Kidney (tissue), 14 donors: Measurements from ENCODE around the gene SDF4. TPM values are rescaled to one million over a fixed set of nuclear protein-coding genes. Genes with fewer than 3 reads are reported as not detected.

Experiments
- DNase-seq, 5 donors: peaks; one replicate each; pipeline ENCODE4 v3.0.0-alpha.2; 2013 to 2020
- FAIRE-seq: peaks from 2 replicates; lab custom pipeline; 2012; peaks lifted over from hg19 to GRCh38; lab: Jason Lieb, UNC
- H3K27ac ChIP-seq, 2 donors: one replicate each; pipeline ENCODE4 v1.7.0; 2013; ENCODE audit warnings: low read depth in 2 of 2, low read length in 2 of 2, inconsistent platforms in 1 of 2
- H3K27me3 ChIP-seq: one replicate; pipeline ENCODE4 v1.7.1; 2013; ENCODE audit warnings: low read length, inconsistent platforms; ENCODE audit not compliant: control insufficient read depth, insufficient read depth
- H3K36me3 ChIP-seq, 3 donors: one replicate each; pipeline versions ENCODE4 v1.7.0 to v1.7.1; 2013; ENCODE audit warnings: low read length in 3 of 3, control low read depth in 1 of 3, inconsistent platforms in 1 of 3; ENCODE audit not compliant: insufficient read depth in 3 of 3, control insufficient read depth in 2 of 3
- H3K4me1 ChIP-seq, 3 donors: one replicate each; pipeline versions ENCODE4 v1.7.0 to v1.7.1; 2013; ENCODE audit warnings: low read length in 3 of 3, inconsistent platforms in 1 of 3, low read depth in 1 of 3; ENCODE audit not compliant: control insufficient read depth in 2 of 3, insufficient read depth in 2 of 3
- H3K4me3 ChIP-seq, 3 donors: one replicate each; pipeline versions ENCODE4 v1.7.0 to v1.8.1; 2013; ENCODE audit warnings: low read length in 3 of 3, control low read depth in 1 of 3, inconsistent platforms in 1 of 3
- H3K9ac ChIP-seq, 3 donors: one replicate each; pipeline versions ENCODE4 v1.7.0 to v1.7.1; 2013; ENCODE audit warnings: low read length in 3 of 3, control low read depth in 1 of 3, inconsistent platforms in 1 of 3
- H3K9me3 ChIP-seq, 3 donors: one replicate each; pipeline versions ENCODE4 v1.7.0 to v1.7.1; 2013; ENCODE audit warnings: low read length in 3 of 3, control low read depth in 1 of 3, inconsistent platforms in 1 of 3; ENCODE audit not compliant: control insufficient read depth in 2 of 3, insufficient read depth in 1 of 3
- intact Hi-C: fragments of 100-400 bp; cut with DNase I; formaldehyde crosslinking; loops from one replicate; pipeline ENCODE4 v1.11.1; 2022
- polyA plus RNA-seq: library from polyadenylated mRNA; stranded (reverse); fragments of 350-450 nt; fragmentation: Illumina TruSeq; extraction: RNeasy Lipid Tissue Mini Kit (QIAGEN cat#74804); gene quantifications from one replicate; pipeline ENCODE4 v1.2.3, GENCODE V29; 2014; ENCODE audit warnings: low read depth, low replicate concordance; ENCODE audit not compliant: insufficient read depth
- total RNA-seq: library from RNA; stranded (reverse); fragmentation: NEBNext Ultra II Directional; extraction: Animal tissue kit (Norgen Biotek cat#: 25700); gene quantifications from one replicate; pipeline ENCODE4 v1.2.1, GENCODE V29; 2021
- TF ChIP-seq, protein P1 (sequence below): IDR thresholded peaks from 3 replicates; pipeline ENCODE4 v1.5.1; 2012; ENCODE audit warnings: mild to moderate bottlenecking, moderate library complexity, borderline replicate concordance; ENCODE audit not compliant: insufficient read depth; ENCODE audit errors: extremely low read depth
- donor health status: control.
- donor health status: control.
- donor health status: control.
- donor health status: control.
- donor health status: control.
- donor health status: DM: yes; HTN: yes; CAD: no.
- donor health status: Normal renal cell carcinoma (clear cell type).

SDF4 gene
- total and polyA plus RNA-seq, 2 donors from 2014 or later = 143 to 160 TPM

DNA sequence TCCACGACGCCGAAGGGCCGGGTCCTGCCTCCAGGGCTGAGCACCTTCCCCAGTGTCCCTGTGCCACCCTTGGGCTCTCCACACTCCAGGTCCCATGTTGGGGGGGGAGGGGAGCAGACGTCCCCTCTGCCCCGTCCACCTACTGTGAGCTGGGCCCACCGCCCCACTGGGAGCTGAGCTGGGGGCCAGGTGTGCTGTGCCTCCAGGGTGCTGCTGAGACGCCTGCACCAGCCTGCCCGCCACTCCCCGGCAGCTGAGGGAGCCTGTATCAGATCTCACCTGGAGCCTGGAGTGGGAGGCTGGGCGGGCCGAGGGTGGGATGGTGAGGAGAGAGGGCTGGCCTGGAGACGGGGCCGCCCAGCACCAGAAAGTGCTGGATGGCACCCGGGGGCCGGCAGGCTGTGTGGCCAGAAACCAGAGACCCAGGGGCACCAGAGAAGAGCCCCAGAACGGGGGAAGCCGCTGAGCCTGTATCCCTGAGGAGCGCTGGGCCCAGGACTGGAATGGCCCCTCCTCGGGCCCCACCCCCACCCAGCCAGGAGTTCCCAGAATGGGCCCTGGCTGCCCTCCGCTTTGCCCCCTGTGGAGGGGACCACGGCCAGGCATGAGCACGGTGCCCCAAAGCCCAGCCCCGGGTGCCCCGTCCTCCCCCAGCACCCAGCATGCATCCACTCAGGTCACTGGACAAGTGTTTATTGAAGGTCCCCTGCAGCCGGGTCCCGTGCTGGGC is 28.8 kb downstream of the SDF4 start:
- Histone ChIP-seq H3K4me3 (no peak overlapping the region), H3K36me3 (no peaks in the 10 kb centered on the region), H3K4me1 (no peaks in the 10 kb centered on the region), H3K9ac (no peak overlapping the region), H3K9me3 (no peaks in the 10 kb centered on the region), H3K27ac (no peak overlapping the region), H3K27me3 (no peaks in the 10 kb centered on the region)
- TF ChIP-seq, protein P1, sequence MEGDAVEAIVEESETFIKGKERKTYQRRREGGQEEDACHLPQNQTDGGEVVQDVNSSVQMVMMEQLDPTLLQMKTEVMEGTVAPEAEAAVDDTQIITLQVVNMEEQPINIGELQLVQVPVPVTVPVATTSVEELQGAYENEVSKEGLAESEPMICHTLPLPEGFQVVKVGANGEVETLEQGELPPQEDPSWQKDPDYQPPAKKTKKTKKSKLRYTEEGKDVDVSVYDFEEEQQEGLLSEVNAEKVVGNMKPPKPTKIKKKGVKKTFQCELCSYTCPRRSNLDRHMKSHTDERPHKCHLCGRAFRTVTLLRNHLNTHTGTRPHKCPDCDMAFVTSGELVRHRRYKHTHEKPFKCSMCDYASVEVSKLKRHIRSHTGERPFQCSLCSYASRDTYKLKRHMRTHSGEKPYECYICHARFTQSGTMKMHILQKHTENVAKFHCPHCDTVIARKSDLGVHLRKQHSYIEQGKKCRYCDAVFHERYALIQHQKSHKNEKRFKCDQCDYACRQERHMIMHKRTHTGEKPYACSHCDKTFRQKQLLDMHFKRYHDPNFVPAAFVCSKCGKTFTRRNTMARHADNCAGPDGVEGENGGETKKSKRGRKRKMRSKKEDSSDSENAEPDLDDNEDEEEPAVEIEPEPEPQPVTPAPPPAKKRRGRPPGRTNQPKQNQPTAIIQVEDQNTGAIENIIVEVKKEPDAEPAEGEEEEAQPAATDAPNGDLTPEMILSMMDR = no peak
- intact Hi-C loops = no loop called here
- DNase-seq (peak in 2 of 5 donors; percentile 63 to 71), FAIRE-seq (no peak)

DNA sequence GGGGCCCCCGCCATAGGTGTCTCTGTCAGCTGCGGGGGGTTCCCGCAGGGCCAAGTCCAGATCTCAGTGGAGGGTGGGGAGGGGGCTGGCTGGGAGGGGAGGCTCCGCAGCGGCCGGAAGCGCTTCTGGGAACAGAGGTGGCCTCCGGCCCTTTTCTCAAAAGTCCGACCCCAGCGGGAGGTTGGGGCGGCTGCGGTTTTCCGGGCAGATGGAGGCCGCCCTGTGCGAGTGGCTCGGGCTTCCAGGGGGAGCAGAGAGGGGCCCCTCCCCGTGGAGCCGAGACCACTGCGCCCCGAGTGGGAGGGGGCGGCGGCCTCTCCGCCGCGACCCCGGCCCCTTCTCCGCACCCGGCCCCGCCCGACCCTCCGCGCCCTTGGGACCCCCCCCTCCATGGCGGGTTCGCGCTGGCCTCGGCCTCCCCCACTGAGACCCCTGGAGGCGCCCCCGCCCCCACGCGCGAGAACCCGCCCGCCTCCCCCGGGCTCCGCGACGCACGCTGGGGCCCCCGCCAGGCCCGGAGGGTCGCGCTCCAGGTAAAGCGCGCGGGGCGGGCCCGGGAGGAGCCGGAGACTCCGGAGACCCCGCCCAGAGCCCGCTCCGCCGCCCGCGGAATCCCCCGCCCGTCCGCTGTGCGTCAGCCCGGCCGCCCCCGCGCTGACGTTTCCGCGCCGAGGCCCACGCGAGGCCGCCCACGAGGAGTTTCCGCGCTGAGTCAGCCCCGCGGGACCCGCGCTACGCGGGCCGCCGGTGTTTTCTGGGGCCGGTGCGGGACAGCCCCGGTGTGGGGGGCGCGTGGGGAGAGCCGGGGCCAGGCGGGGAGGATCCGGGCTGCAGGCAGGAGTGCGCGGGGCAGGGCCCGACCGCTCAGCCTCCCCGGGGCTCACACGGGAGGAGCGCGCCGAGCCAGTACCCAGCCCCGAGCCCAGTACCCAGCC is 30.7 kb downstream of the SDF4 start:
- H3K9ac ChIP-seq = no peak overlapping the region
- no peaks in the 10 kb centered on the region for H3K9me3 ChIP-seq
- no peaks in the 10 kb centered on the region for H3K4me1 ChIP-seq
- TF ChIP-seq, protein P1 = no peak
- no peak overlapping the region for H3K4me3 ChIP-seq
- FAIRE-seq (no peak), DNase-seq (peak in 4 of 5 donors; percentile 54 to 88 (median 76))
- H3K27ac ChIP-seq = no peak overlapping the region
- no peaks in the 10 kb centered on the region for H3K27me3 ChIP-seq
- intact Hi-C loops = no loop called here
- no peaks in the 10 kb centered on the region for H3K36me3 ChIP-seq

DNA sequence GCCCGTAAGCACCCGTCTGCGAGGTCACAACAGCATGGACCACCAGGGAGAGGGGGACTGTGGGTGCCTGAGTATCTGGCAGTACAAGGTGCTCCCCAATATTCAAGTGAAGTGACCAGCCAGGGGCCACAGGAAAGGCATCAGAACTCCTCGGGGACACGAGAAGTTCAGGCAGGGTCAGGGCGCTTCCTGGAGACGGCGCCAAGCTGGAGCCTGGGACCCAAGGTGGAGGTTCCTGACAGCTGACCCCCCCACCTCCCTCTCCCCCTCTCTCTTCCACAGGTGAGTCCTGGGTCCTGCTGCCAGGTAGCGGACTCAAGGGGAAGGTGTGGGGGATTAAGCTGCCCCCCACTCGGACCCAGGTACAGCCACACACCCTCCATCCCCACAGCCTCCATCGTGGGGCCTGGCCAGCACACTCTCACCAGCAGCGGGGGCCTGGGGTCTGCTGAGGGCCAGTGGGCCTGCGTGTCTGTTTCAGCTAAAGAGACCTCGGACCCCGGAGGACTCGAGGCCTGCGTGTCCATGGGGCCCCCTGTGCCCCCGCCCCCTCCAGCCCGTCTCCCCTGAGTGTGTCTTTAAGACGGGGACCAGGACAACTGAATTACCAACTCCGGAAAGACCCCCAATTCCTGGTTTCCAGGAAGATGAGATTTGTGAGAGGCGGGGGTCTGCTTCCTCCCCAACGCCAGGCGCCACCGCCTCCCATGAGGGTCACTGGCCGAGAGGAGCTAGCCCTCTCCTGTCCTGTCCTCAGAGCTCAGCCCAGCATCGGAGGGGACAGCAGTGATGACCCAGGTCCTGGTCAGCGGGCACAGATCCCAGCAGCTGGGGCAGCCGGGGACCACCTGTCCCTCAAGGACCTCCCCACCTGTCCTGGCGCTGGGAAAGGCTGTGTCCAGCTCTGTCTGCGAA is 31.6 kb downstream of the SDF4 start:
- intact Hi-C loops = no loop called here
- Histone ChIP-seq H3K36me3 (no peaks in the 10 kb centered on the region), H3K4me1 (no peaks in the 10 kb centered on the region), H3K27me3 (no peaks in the 10 kb centered on the region), H3K27ac (no peak overlapping the region), H3K9me3 (no peaks in the 10 kb centered on the region), H3K9ac (no peak overlapping the region), H3K4me3 (no peak overlapping the region)
- DNase-seq (peak in 2 of 5 donors; percentile 59 to 70), FAIRE-seq (no peak)
- TF ChIP-seq, protein P1 = no peak
